GM19452 (cell line): ENCODE results near the gene CYP2A6.
"Not testable (repeated sequence)": the region's sequence is repeated elsewhere in the genome, so short reads cannot be mapped to it uniquely, and the experiment has no call there.

Experiments used
- ATAC-seq: cut with Tn5 transposase; IDR thresholded peaks from one replicate; pipeline ENCODE4 v1.9.1; 2021; ENCODE audit not compliant: unreplicated experiment

CYP2A6 gene

DNA sequence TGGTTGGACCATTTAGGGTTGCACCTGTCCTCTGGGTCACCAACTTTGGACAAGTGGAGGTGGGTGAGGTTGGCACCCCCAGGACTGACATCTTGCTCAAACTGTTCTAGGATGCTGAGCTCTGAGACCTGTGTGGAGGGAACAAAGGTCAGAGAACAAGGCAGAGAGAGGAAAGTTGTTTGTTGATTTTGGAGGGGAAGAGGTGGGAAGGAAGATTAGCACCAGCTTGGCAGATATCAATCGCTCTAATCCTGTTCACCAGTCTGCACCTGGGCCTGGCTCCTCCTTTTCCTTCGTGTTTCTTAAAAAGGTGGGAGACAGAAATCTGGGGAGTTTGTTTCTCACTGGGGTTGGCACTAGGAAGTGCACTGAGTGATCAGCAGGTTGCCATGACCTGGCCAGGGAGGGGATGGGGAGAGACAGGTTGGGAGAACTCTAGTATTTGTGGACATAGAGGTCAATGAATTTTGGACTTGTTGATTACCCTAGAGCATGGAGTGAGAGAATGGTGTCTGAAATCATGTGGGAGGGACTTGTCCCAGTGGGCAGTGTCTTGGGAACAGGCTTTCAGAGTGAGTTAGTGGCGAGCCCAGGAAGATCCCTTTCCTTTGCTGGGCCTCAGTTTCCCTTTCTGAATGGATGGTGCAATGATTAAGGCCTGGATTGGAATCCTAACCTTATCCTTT lies 2.4 kb upstream of the CYP2A6 start:
- not testable (repeated sequence) for ATAC-seq

DNA sequence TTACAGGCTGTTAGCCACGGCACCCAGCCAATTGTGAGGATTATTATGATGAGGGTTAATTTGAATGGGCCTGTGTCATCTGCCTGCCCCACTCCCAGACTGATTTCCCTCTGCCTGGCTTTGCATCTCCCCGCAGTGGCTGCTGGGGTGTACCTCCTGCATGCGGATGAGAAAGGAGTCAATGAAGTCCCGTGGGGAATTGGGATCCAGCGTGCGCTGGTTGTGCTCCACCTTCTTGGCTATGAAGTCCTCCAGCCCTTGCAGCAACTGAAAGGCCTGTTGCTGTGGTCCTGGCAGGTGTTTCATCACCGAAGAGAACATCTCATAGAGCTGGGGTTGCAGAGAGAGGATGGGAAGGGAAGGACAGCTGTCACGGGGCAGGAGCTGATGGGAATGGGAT lies 3.5 kb downstream of the CYP2A6 start:
- not testable (repeated sequence) for ATAC-seq

DNA sequence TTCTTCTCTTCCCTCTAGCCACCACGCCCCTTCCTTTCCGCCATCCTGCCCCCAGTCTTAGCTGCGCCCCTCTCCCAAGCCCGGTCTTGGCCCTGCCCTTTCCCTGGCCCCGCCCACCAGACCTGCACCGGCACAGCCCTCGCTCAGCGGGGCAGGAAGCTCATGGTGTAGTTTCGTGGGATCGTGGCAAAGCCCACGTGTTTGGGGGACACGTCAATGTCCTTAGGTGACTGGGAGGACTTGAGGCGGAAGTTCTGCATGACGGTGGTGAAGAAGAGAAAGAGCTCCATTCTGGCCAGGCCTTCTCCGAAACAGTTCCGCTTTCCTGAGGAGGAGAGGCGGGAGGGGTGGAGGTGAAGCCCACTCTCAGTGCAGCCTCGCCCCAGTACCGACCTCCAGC lies 6.6 kb downstream of the CYP2A6 start:
- ATAC-seq: not testable (repeated sequence)

DNA sequence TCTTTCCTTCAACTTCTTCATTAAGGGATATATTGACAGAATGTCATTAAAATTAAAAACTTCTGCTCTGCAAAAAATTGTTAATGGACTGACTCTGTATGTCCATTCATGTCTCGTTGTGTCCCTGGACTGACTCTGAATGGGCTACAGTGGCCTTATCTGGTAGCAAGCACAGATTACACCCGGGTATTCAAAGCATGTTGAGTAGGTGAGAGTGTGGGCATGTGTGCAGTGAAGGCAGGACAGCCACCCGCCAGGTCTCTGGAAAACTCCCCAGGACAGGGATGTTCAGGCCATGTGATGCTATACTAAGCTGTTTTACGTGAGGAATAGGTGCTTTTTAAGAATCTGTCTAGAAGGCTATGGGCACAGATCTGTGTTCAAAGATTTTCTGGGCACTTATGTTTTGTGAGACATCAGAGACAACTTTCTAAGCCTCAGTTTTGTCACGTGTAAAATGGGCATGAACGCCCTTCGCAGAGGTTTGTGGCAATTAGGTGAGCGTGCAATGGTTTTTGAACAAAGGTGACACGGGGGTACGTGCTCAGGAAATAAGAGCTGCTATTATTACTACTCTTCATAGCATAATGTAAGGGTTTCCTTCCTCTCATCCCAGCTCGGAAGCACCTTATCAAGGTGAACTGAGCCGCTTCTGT lies 7.1 kb downstream of the CYP2A6 start:
- ATAC-seq: not testable (repeated sequence)

DNA sequence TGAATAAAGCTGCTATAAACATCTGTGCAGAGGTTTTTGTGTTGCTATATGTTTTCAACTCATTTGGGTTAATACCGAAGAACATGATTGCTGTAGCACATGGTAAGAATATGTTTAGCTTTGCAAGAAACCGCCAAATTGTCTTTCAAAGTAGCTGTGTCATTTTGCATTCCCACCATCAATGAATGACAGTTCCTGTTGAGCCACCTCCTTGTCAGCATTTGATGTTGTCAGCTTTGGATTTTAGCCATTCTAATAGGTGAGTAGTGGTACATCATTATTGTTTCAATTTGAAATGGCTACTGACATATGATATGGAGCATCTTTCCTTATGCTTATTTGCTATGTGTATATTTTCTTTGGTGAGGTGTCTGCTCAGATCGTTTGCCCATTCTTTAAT lies 8.2 kb downstream of the CYP2A6 start:
- not testable (repeated sequence) for ATAC-seq

DNA sequence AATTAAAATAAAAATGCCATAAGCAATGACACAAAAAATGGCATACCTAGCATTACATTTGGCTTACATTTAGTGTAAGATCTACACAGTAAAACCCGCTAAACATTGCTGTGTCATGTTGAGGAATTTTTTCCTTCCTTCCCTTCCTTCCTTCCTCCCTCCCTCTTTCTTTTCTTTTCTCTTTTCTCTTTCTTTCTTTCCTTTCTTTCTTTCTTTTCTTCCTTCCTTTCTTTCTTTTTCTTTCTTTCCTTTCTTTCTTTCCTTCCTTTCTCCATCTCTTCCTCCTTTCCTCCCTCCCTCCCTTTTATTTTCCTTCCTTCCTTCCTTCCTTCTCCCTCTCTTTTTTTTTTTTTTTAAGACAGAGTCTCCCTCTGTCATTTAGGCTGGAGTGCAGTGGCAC lies 11.8 kb downstream of the CYP2A6 start:
- not testable (repeated sequence) for ATAC-seq

DNA sequence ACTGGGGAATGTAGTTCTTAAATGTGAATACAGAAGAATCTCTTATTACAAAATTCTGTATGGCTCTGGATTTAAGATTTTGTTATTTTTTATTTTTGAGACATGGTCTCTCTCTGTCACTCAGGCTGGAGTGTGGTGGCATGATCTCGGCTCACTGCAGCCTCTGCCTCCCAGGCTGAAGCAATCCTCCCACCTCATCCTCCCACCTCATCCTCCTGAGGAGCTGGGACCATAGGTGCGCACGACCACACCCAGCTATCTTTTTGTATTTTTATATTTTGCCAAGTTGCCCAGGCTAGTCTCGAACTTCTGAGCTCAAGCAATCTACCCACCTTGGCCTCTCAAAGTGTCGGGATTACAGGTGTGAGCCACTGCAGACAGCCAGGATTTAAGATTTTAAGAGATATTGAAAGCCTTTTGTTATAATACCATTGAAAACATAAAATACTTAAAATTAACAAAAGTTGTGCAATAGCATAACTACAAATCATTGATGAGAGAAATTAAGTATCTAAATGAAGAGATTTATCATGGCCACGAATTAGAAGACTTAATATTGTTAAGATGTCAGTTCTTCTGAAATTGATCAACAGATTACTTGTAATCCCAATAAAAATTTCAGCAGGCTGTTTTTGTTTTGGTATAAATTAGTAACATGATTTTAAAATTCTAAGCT lies 13.4 kb downstream of the CYP2A6 start:
- ATAC-seq: no peak

DNA sequence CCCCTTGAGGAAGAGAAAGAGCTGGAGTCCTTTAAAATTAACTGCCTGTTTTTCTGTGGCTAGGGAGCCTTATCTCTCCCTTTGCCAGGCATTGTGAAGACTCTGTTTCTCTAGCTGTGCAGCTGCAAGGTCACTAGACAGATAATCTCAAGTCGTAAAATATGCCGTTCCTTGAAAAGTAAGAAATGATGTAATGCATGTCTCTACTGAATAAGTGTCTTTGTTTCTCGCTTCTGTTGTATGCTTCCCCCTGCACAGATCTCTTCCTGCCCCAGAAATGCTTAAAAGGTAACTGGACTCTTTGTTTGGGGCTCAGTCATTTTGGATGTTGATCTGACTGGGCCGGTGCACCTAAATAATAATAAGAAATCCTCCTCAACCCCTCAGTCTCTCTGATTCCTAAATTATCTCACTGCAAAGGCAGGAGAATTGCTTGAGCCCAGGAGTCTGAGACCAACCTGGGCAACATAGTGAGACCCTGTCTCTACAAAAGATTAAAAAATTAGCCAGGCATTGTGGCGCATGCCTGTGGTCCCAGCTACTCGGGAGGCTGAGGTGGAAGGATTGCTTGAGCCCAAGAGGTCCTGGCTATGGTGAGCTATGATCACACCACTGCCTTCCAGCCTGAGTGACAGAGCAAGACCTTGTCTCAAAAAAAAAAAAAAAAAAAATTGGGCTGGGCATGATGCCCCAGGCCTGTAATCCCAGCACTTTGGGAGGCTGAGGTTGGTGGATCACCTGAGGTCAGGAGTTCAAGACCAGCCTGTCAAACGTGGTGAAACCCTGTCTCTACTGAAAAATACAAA lies 16.3 kb downstream of the CYP2A6 start:
- not testable (repeated sequence) for ATAC-seq

DNA sequence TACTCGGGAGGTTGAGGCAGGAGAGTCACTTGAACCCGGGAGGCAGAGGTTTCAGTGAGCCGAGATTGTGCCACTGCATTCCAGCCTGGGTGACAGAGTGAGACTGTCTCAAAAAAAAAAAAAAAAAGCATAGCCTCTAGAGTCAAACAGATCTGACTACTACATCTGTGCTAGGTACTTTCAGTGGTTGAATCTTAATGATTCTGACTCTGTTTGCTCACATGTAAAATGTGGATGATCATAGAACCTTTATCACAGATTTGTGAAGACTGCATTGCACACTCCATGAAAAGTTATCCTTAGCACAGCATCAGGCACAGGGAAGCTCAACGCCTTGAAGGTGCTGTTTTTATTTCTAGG lies 17.8 kb downstream of the CYP2A6 start:
- ATAC-seq: not testable (repeated sequence)

DNA sequence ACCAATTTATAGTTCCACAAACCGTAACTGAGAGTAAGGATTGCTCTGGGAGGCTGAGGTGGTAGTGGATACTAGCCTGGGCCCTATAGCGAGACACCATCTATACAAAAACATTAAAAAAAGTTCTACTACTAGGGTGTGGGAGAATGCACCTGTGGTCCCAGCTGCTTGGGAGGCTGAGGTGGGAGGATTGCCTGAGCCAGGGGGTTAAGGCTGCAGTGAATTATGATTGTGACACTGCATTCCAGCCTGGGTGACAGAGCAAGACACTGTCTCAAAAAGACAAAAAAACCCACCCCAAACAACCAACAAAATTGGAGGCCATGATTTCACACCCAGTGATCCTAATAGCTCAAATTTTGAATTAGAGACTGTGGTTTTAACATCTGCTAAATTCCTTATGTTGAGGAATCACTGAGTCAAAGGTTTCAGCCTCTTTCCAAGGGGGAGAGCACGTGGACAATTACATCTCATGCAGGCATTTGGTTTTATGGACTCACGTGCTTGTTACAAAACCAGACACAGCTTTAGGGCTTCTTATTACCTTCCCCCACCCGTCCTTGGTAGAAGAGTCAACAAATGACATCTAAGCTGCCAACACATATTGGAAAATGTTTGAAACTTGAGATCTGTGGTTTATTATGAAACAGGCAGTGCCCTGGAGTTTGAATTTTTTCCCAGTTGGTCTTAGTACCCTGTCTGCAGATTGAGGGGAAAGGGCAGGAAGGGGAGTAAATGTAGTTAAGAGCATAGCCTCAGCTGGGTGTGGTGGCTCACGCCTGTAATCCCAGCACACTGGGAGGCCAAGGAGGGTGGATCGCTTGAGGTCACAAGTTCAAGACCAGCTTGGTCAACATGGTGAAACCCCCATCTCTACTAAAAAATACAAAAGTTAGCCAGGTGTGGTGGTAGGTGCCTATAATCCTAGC lies 18.5 kb downstream of the CYP2A6 start:
- ATAC-seq: no peak

DNA sequence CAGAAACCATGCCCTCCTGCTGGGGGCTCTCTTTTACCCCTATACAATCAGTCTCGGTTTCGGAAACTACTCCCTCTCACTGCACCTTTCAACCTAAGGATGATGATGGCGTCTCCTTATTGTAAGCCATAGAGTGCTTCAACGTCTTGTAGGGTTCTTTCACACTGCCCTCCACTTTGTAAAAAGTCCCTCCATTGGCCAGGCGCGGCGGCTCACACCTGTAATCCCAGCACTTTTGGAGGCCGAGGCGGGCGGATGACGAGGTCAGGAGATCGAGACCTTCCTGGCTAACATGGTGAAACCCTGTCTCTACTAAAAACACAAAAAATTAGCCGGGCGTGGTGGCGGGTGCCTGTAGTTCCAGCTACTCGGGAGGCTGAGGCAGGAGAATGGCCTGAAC lies 19.5 kb downstream of the CYP2A6 start:
- ATAC-seq: not testable (repeated sequence)

DNA sequence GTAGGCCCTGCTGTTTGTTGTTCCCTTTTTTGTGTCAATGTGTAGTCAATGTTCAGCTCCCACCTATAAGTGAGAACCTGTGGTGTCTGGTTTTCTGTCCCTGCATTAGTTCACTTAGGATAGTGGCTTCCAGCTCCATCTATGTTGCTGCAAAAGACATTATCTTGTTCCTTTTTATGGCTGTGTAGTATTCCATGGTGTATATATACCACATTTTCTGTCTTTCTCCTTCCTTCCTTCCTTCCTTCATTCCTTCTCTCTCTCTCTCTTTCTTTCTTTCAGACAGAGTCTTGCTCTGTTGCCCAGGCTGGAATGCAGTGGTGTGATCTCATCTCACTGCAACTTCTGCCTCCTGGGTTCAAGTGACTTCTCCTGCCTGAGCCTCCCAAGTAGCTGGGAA lies 21.0 kb downstream of the CYP2A6 start:
- ATAC-seq: no peak

DNA sequence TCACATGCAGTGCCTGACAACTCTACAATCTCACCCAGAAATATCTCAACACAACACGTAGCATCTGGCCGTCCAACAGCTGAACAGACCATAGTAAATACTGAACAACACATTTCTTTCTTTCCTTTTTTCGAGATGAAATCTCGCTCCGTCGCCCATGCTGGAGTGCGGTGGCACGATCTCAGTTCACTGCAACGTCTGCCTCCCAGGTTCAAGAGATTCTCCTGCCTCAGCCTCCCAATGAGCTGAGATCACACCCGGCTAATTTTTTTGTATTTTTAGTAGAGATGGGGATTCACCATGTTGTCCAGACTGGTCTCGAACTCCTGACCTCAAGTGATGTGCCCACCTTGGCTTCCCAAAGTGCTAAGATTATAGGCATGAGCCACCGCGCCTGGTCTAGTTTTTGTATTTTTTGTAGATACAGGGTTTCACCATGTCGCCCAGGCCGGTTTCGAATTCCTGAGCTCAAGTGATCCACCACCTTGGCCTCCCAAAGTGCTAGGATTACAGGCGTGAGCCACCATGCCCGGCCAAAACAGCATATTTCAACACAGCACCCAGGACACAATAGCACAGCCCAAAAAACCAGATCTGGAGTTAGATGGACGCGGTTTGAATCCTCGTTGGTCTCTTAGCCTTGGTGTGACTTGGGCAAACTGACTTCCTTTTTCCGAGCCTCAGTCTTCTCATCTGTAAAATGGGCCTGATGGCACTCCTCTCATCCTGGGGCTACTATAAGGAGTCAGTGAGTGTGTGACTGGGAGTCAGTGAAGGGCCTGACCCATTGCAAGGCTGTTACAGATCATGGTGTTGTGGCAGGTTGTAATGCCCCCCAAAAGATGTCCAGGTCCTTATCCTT lies 22.6 kb downstream of the CYP2A6 start:
- ATAC-seq: no peak

DNA sequence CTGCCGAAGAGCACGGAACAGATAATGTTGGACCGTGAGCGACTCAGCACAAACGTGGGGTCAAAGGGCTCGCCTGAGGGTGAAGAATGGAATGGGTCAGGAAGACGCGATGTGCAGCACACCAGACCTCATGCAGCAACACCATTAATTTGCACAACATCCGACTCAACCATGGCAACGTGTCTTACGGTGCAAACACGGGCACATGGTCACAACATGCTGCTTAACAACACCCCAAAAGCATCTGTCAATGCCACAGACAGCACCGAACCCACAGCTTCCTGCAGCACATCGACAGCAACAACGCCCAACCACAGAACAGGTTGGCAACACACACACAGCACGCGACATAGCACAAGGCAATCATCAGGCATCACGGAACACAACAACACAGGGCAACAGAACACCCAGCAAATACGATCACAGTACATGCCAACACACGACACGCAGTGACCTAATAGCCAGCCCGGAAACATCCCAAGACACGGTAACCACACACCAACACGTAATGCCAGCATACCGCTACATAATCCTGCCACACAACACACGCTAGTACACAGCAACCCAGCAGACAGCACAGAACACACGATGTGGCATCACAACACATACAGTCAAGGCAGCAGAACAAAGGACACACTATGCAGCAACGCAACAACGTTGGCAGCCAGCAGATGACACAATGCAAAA lies 23.4 kb downstream of the CYP2A6 start:
- not testable (repeated sequence) for ATAC-seq

DNA sequence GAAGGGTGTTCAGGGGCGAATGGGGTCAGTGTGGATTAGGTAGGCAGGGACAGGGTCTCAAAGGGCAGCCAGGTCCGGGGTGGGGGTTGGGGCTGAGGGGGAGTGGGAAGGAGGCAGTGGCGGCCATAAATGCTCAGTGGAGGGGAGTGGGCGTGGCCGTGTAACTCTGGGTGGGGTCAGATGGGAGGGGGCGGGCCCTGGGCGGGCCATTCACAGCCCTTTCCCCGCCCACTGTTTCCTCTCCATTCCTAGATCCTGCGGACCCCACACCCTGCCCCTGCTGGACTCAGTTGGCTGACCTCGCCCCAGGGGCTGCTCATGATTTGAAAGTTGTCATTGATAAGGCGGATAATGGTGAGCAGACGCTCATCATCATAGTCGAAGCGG lies 23.9 kb downstream of the CYP2A6 start:
- ATAC-seq: not testable (repeated sequence)

DNA sequence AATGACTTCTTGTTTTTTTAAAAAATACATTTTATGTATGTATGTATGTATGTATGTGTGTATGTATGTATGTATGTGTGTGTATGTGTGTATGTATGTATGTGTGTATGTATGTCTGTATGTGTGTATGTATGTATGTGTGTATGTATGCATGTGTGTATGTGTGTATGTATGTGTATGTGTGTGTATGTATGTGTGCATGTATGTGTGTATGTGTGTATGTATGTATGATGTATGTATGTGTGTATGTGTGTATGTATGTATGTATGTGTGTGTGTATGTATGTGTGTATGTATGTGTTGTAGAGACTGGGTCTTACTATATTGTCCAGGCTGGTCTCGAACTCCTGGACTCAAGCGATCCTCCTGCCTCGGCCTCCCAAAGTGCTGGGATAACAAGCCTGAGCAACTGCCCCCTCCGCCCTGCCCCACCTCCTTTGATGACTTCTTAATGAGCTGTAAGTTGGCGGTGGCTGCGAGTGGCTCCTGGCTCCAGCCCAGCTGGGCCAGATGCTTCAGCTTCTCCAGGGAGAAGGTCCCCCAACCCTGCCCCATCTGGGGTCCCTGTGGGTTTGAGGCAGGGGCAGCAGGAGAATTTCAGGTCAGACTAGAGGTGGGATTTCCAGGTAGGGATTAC lies 24.7 kb downstream of the CYP2A6 start:
- ATAC-seq: not testable (repeated sequence)

DNA sequence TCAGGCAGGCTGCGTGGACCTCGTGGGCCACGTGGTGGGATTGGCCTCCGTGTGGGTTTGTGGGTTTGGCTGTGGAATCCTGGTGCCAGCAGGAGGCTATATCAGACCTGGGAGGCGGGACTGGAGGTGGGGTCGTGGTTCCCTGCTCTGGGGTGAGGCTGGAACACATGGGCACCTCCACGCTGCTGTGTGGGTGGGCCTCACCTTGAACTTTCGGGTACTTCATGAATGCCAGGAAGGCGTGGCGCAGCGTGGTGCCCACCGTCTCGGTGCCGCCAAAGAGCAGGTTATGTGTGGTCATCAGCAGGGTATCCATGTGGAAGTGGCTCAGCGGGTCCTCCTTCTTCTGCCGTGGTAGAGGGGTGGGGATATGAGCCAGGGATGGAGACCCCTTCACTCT lies 25.3 kb downstream of the CYP2A6 start:
- not testable (repeated sequence) for ATAC-seq
